ENCODE measurements around the gene SERPINB11.

GRCh38 chr18:63664571-63664970, 38.2 kb upstream of the SERPINB11 start:
- TF ChIP-seq CTCF (IDR thresholded peaks at IDR 0.05) (no peak), EZH2 (IDR thresholded peaks at IDR 0.05; ENCODE audit: borderline replicate concordance, insufficient read depth, low read depth, low read length, poor library complexity, severe bottlenecking) (no peak)

Data from B cell (primary cell).